ENCODE data around the gene TRAF4.

GRCh38 chr17:28702026-28702751 is 41.6 kb upstream of the TRAF4 start:
- TF ChIP-seq CTCF (conservative IDR thresholded peaks at IDR 0.05) (no peak), ZFX (IDR thresholded peaks at IDR 0.05) (no peak)
